ENCODE data around the gene ATP2C2. TPM values are rescaled to one million over a fixed set of nuclear protein-coding genes. Genes with fewer than 3 reads are reported as not detected.

ATP2C2 gene
- total and polyA plus RNA-seq, 9 of the 15 experiments (the other 6 are each of a cell fraction or from before 2014, with no cell fraction given) = 0.75 TPM; not detected in 8

- WGBS (ENCODE audit: insufficient coverage, low coverage, missing lambda C conversion rate) = 5% methylated on average over 10 of the region's 11 CpGs
- peaks cover 0 to 12% of the 10 kb centered on the region in 2 experiments; a peak in 2 of 5 replicates for H3K4me1 ChIP-seq (replicated peaks in 1 of 2; ENCODE audit: control insufficient read depth in 2 of 2, insufficient read depth in 2 of 2, low read length in 2 of 2)
- intact Hi-C loops (cut with micrococcal nuclease) (no loop called here), in situ Hi-C loops (cut with MboI) (no loop called here)
- ChIA-PET CTCF (ENCODE audit: low intra/inter-chr PET ratio) (no interaction called here), POLR2A (no interaction called here)
- H3K27me3 ChIP-seq (ENCODE audit: control insufficient read depth in 2 of 2, insufficient read depth in 2 of 2, low read length in 2 of 2) = peaks cover 38 to 62% of the 10 kb centered on the region in 2 experiments
- FAIRE-seq = no peak
- no peaks in the 10 kb centered on the region for H3K79me2 ChIP-seq (ENCODE audit: control insufficient read depth, insufficient read depth, low read length)
- H3K4me3 ChIP-seq = no peak overlapping the region
- H4K20me1 ChIP-seq (replicated peaks; ENCODE audit: control insufficient read depth, insufficient read depth, low read length) = no peaks in the 10 kb centered on the region
- BruUV-seq (replicated peaks) = no TSS peak
- no peak overlapping the region for H3K9ac ChIP-seq (ENCODE audit: insufficient read depth in 1 of 2, low read depth in 2 of 2, low read length in 2 of 2)
- TF ChIP-seq SRSF1 (IDR thresholded peaks at IDR 0.05; ENCODE audit: low read depth, low read length) (no peak), DMBX1 (CRISPR knock-in tag; IDR thresholded peaks at IDR 0.05; ENCODE audit: borderline replicate concordance) (no peak), TCFL5 (CRISPR knock-in tag; conservative IDR thresholded peaks at IDR 0.05) (no peak), FOXK1 (CRISPR knock-in tag; IDR thresholded peaks at IDR 0.05; ENCODE audit: borderline replicate concordance) (no peak), CSDE1 (IDR thresholded peaks at IDR 0.05) (no peak), TRIM28 (IDR thresholded peaks at IDR 0.05) (no peak), BRCA1 (IDR thresholded peaks at IDR 0.05) (no peak), BRCA1 (CRISPR knock-in tag; IDR thresholded peaks at IDR 0.05) (no peak), ZNF41 (CRISPR knock-in tag; conservative IDR thresholded peaks at IDR 0.05) (no peak)
- TF ChIP-seq, protein P1, sequence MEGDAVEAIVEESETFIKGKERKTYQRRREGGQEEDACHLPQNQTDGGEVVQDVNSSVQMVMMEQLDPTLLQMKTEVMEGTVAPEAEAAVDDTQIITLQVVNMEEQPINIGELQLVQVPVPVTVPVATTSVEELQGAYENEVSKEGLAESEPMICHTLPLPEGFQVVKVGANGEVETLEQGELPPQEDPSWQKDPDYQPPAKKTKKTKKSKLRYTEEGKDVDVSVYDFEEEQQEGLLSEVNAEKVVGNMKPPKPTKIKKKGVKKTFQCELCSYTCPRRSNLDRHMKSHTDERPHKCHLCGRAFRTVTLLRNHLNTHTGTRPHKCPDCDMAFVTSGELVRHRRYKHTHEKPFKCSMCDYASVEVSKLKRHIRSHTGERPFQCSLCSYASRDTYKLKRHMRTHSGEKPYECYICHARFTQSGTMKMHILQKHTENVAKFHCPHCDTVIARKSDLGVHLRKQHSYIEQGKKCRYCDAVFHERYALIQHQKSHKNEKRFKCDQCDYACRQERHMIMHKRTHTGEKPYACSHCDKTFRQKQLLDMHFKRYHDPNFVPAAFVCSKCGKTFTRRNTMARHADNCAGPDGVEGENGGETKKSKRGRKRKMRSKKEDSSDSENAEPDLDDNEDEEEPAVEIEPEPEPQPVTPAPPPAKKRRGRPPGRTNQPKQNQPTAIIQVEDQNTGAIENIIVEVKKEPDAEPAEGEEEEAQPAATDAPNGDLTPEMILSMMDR (IDR thresholded peaks at IDR 0.05 in 2 of 3, conservative IDR thresholded peaks at IDR 0.05 in 1 of 3; ENCODE audit: insufficient read depth in 2 of 3, low read depth in 1 of 3, low read length in 3 of 3) = no peak
- no peak for DNase-seq (ENCODE audit: extremely low read depth in 1 of 4, low spot score in 3 of 4)
- H3K9me1 ChIP-seq (ENCODE audit: control insufficient read depth, insufficient read depth, low read length) = no peaks in the 10 kb centered on the region
- no peak overlapping the region for H3K27ac ChIP-seq (ENCODE audit: extremely low read depth, low read depth, low read length)
- no peaks in the 10 kb centered on the region for H3K36me3 ChIP-seq (ENCODE audit: control insufficient read depth, insufficient read depth, low read length)
- H2AFZ ChIP-seq (ENCODE audit: low read depth, low read length) = no peak overlapping the region
- no peaks in the 10 kb centered on the region for H3K9me3 ChIP-seq (replicated peaks; ENCODE audit: control insufficient read depth, insufficient read depth, low read depth, low read length)
- no peak overlapping the region for H3K4me2 ChIP-seq (ENCODE audit: insufficient read depth, low read length)
- no peak for ATAC-seq
Observed at GRCh38 chr16:84369938-84370627, 1.7 kb downstream of the ATP2C2 start.

All from K562 (cell line).